GM12878 (cell line): Measurements from ENCODE around the gene DDX24. TPM values are rescaled to one million over a fixed set of nuclear protein-coding genes. Genes with fewer than 3 reads are reported as not detected.

Experiments used
- ATAC-seq: fragments of 200-7000 bp; cut with Tn5 transposase; 3 replicates; pipeline ENCODE4 v1.9.1; 2020; ENCODE audit warnings: mild to moderate bottlenecking, moderate library complexity
- BruUV-seq: library from RNA; stranded (reverse); fragments of 400-500 nt; replicated peaks from 2 replicates; lab custom pipeline; 2021; lab: Mats Ljungman, UMichigan
- CTCF ChIA-PET: fragments of 300-600 bp; sonication (Branson Sonifier 250); formaldehyde crosslinking; extraction: SDS; loops from one replicate; lab custom pipeline; 2021; ENCODE audit warnings: inconsistent platforms; lab: Yijun Ruan, JAX
- POLR2A ChIA-PET: fragments of 350-600 bp; formaldehyde crosslinking; extraction: SDS; loops from one replicate; lab custom pipeline; 2021; ENCODE audit warnings: inconsistent platforms; lab: Charles Lee
- RAD21 ChIA-PET: fragments of 300-600 bp; sonication (Branson Sonifier 250); formaldehyde crosslinking; loops from one replicate; lab custom pipeline; 2023; ENCODE audit warnings: antibody characterized with exemption; ENCODE audit not compliant: unreplicated experiment; lab: Charles Lee
- SMC1A ChIA-PET: fragments of 300-600 bp; sonication (Branson Sonifier 250); formaldehyde crosslinking; loops from one replicate; lab custom pipeline; 2023; ENCODE audit not compliant: unreplicated experiment, uncharacterized antibody; lab: Charles Lee
- DNase-seq: peaks from one replicate; pipeline ENCODE4 v3.0.0-alpha.2; 2011; ENCODE audit warnings: low read depth, low spot score
- FAIRE-seq: peaks from 3 replicates; lab custom pipeline; 2011; peaks lifted over from hg19 to GRCh38; lab: Jason Lieb, UNC
- H2AFZ ChIP-seq: 2 replicates; pipeline ENCODE4 v1.6.0; 2011; ENCODE audit warnings: low read depth, low read length, control low read depth; ENCODE audit not compliant: control insufficient read depth
- H3K27ac ChIP-seq: 2 replicates; pipeline ENCODE4 v1.5.1; 2011; ENCODE audit warnings: control low read depth; ENCODE audit not compliant: control insufficient read depth, insufficient read depth
- H3K27me3 ChIP-seq, 2 experiments: replicated peaks in 1 of 2; 2 replicates each; pipeline versions ENCODE4 v1.6.0 to v1.6.1; 2011; ENCODE audit warnings: low read length in 1 of 2; ENCODE audit not compliant: control insufficient read depth in 2 of 2, insufficient read depth in 2 of 2
- H3K36me3 ChIP-seq, 2 experiments: 2 replicates each; pipeline ENCODE4 v1.5.1; 2011; ENCODE audit warnings: low read length in 1 of 2; ENCODE audit not compliant: control insufficient read depth in 2 of 2, insufficient read depth in 2 of 2
- H3K4me1 ChIP-seq: 2 replicates; pipeline ENCODE4 v1.6.1; 2011; ENCODE audit warnings: mild to moderate bottlenecking, low read length, moderate library complexity, mixed read lengths; ENCODE audit not compliant: control insufficient read depth, insufficient read depth
- H3K4me2 ChIP-seq: 2 replicates; pipeline ENCODE4 v1.6.0; 2011; ENCODE audit warnings: control low read depth; ENCODE audit not compliant: control insufficient read depth, insufficient read depth
- H3K4me3 ChIP-seq: fragments of 200-600 bp; sonication (generic); 2 replicates; pipeline ENCODE4 v1.5.1; 2016
- H3K79me2 ChIP-seq: 2 replicates; pipeline ENCODE4 v1.6.0; 2011; ENCODE audit warnings: low read length; ENCODE audit not compliant: control insufficient read depth, insufficient read depth
- H3K9ac ChIP-seq: 2 replicates; pipeline ENCODE4 v1.8.0; 2011; ENCODE audit warnings: low read length, control low read depth, mixed read lengths; ENCODE audit not compliant: control insufficient read depth, insufficient read depth
- H3K9me3 ChIP-seq: replicated peaks from 3 replicates; pipeline ENCODE4 v1.5.1; 2011; ENCODE audit warnings: mild to moderate bottlenecking, low read length; ENCODE audit not compliant: control insufficient read depth, insufficient read depth
- H4K20me1 ChIP-seq: 2 replicates; pipeline ENCODE4 v1.6.0; 2011; ENCODE audit not compliant: control insufficient read depth, insufficient read depth
- ATF3 ChIP-seq: IDR thresholded peaks from 2 replicates; pipeline ENCODE4 v1.6.1; 2011; ENCODE audit warnings: low read depth, mild to moderate bottlenecking, low read length, moderate library complexity, borderline replicate concordance; ENCODE audit errors: extremely low read depth
- CBX3 ChIP-seq: fragments of 200-600 bp; sonication (generic); IDR thresholded peaks from 2 replicates; pipeline ENCODE4 v1.6.1; 2016; ENCODE audit warnings: low read depth, borderline replicate concordance
- CTCF ChIP-seq, 3 experiments: IDR thresholded peaks in 2 of 3; conservative IDR thresholded peaks in 1 of 3; 2 replicates each; pipeline ENCODE4 v1.5.1; 2011; ENCODE audit warnings: low read depth in 3 of 3, low read length in 3 of 3, mild to moderate bottlenecking in 3 of 3, control low read depth in 2 of 3, moderate library complexity in 2 of 3, inconsistent platforms in 1 of 3, mixed read lengths in 1 of 3; ENCODE audit not compliant: control insufficient read depth in 2 of 3, insufficient read depth in 1 of 3; ENCODE audit errors: extremely low read depth in 1 of 3
- EED ChIP-seq: sonication (generic); IDR thresholded peaks from 2 replicates; pipeline ENCODE4 v1.6.1; 2016; ENCODE audit warnings: antibody characterized with exemption, low read depth
- ETV6 ChIP-seq, 2 experiments: fragments of 450-650 bp in 1 of 2; IDR thresholded peaks in 1 of 2; conservative IDR thresholded peaks in 1 of 2; 2 replicates each; pipeline ENCODE4 v1.6.1; 2014; ENCODE audit warnings: antibody characterized with exemption in 1 of 2, borderline replicate concordance in 1 of 2, low read depth in 1 of 2, mild to moderate bottlenecking in 1 of 2, moderate library complexity in 1 of 2
- HCFC1 ChIP-seq: fragments of 150-350 bp; IDR thresholded peaks from 2 replicates; pipeline ENCODE4 v1.6.1; 2014; ENCODE audit warnings: low read length
- IKZF1 ChIP-seq: fragments of 450-650 bp; conservative IDR thresholded peaks from 2 replicates; pipeline ENCODE4 v1.6.1; 2017; ENCODE audit warnings: antibody characterized with exemption, mild to moderate bottlenecking
- KAT2A ChIP-seq: conservative IDR thresholded peaks from 2 replicates; pipeline ENCODE4 v1.6.1; 2011; ENCODE audit warnings: low read depth, low read length; ENCODE audit not compliant: control insufficient read depth
- KLF5 ChIP-seq: fragments of 450-650 bp; IDR thresholded peaks from 2 replicates; pipeline ENCODE4 v1.6.1; 2014; ENCODE audit warnings: mild to moderate bottlenecking; ENCODE audit not compliant: partially characterized antibody
- NFIC ChIP-seq: IDR thresholded peaks from 2 replicates; pipeline ENCODE4 v1.6.1; 2012; ENCODE audit warnings: low read depth, mild to moderate bottlenecking, inconsistent platforms, low read length, moderate library complexity
- NKRF ChIP-seq: fragments of 450-650 bp; conservative IDR thresholded peaks from 2 replicates; pipeline ENCODE4 v1.6.1; 2017; ENCODE audit warnings: mild to moderate bottlenecking, moderate library complexity
- POLR2A ChIP-seq: IDR thresholded peaks from 2 replicates; pipeline ENCODE4 v1.6.1; 2011; ENCODE audit warnings: low read depth, mild to moderate bottlenecking, low read length
- RBBP5 ChIP-seq: fragments of 200-600 bp; sonication (generic); conservative IDR thresholded peaks from 2 replicates; pipeline ENCODE4 v1.6.1; 2016
- SUZ12 ChIP-seq: fragments of 200-600 bp; sonication (generic); IDR thresholded peaks from one replicate; pipeline ENCODE4 v1.6.1; 2018; ENCODE audit warnings: antibody characterized with exemption, mild to moderate bottlenecking; ENCODE audit not compliant: unreplicated experiment
- TAF1 ChIP-seq: IDR thresholded peaks from 2 replicates; pipeline ENCODE4 v1.6.1; 2011; ENCODE audit warnings: mild to moderate bottlenecking, low read depth, low read length, borderline replicate concordance
- YY1 ChIP-seq: IDR thresholded peaks from 2 replicates; pipeline ENCODE4 v1.6.1; 2011; ENCODE audit warnings: low read depth, mild to moderate bottlenecking, low read length
- ZNF622 ChIP-seq: fragments of 450-650 bp; IDR thresholded peaks from 2 replicates; pipeline ENCODE4 v1.6.1; 2017; ENCODE audit warnings: mild to moderate bottlenecking, inconsistent platforms
- ZSCAN29 ChIP-seq: fragments of 450-650 bp; IDR thresholded peaks from 2 replicates; pipeline ENCODE4 v1.6.1; 2017; ENCODE audit warnings: mild to moderate bottlenecking, moderate library complexity
- ZZZ3 ChIP-seq: IDR thresholded peaks from 2 replicates; pipeline ENCODE4 v1.6.1; 2011; ENCODE audit warnings: low read depth; ENCODE audit not compliant: control insufficient read depth, insufficient read length
- WGBS: methylation state at CpG from one replicate; pipeline ENCODE4 v1.1.6; 2016; ENCODE audit warnings: low lambda C conversion rate; ENCODE audit not compliant: insufficient replicate concordance, insufficient coverage; ENCODE audit errors: missing lambda C conversion rate; 5-methylcytosine and 5-hydroxymethylcytosine counted together
- in situ Hi-C: fragments of 300-500 bp; cut with MboI; formaldehyde crosslinking; loops from 9 replicates; pipeline ENCODE4 v1.14.3; 2018; ENCODE audit warnings: mixed read lengths
- intact Hi-C: fragments of 100-400 bp; cut with micrococcal nuclease; formaldehyde crosslinking; loops from one replicate; pipeline ENCODE4 v1.14.2; 2022; ENCODE audit not compliant: unreplicated experiment
- polyA plus RNA-seq, 11 experiments: library from polyadenylated mRNA; depleted of rRNA in 4 of 11; unstranded in 6 of 11; stranded (reverse) in 5 of 11; fragments of >200 nt; fragmentation: Nextera tagmentation in 4 of 11; fragmentation: Illumina TruSeq in 1 of 11; extraction: Ambion mirVana in 4 of 11; extraction: Trizol in 1 of 11; gene quantifications; 1 replicate in 1 of 11; 2 replicates in 10 of 11; pipeline versions ENCODE4 v1.2.1 to v1.2.3, GENCODE V29; 2011 to 2016; ENCODE audit warnings: inconsistent platforms in 2 of 11, missing spikeins in 2 of 11, low read depth in 1 of 11
- total RNA-seq, 4 experiments: library from RNA; depleted of rRNA in 3 of 4; stranded (reverse); fragments of >200 nt in 3 of 4; fragmentation: Illumina TruSeq in 1 of 4; extraction: Trizol in 1 of 4; gene quantifications; 2 replicates each; pipeline versions ENCODE4 v1.2.1 to v1.2.3, GENCODE V29; 2013 to 2021

Gene DDX24
- total and polyA plus RNA-seq, 10 of the 15 experiments (the other 5 are each of a cell fraction or from before 2014, with no cell fraction given): 137 to 266 (median 184) TPM

- RAD21 ChIA-PET: no interaction called here
- TF ChIP-seq YY1 (no peak), POLR2A (no peak), ATF3 (no peak), TAF1 (no peak), ETV6 (conservative IDR thresholded peaks at IDR 0.05 in 1 of 2, IDR thresholded peaks at IDR 0.05 in 1 of 2; ENCODE audit: borderline replicate concordance in 1 of 2, low read depth in 1 of 2) (no peak), ZNF622 (no peak), ZZZ3 (no peak), IKZF1 (no peak), EED (no peak), RBBP5 (no peak), KLF5 (no peak), NKRF (no peak), CBX3 (no peak), CTCF (IDR thresholded peaks at IDR 0.05 in 2 of 3, conservative IDR thresholded peaks at IDR 0.05 in 1 of 3; ENCODE audit: control insufficient read depth in 2 of 3, extremely low read depth in 1 of 3, insufficient read depth in 1 of 3, low read depth in 3 of 3, low read length in 3 of 3) (no peak), NFIC (no peak), ZSCAN29 (no peak), HCFC1 (no peak), KAT2A (no peak), SUZ12 (no peak)
- H3K27ac ChIP-seq: no peak overlapping the region
- POLR2A ChIA-PET: no interaction called here
- CTCF ChIA-PET: interaction anchor here (0.8 to 2.7 kb wide), 5 partner anchors 17 to 87 kb away, joined by 3 to 7 read pairs (median 4); no protein-coding TSS in a partner anchor
- no peak for ATAC-seq
- no peak overlapping the region for H3K4me3 ChIP-seq
- SMC1A ChIA-PET: interaction anchor here (0.8 kb wide), 1 partner anchor 58 kb away, joined by 3 read pairs; no protein-coding TSS in a partner anchor
- in situ Hi-C loops (no loop called here), intact Hi-C loops (no loop called here)
- no peak overlapping the region for H2AFZ ChIP-seq
- no peak for FAIRE-seq
- no TSS peak for BruUV-seq
- no peak overlapping the region for H3K9ac ChIP-seq
- H3K27me3 ChIP-seq: peaks cover 2 to 5% of the 10 kb centered on the region in 2 experiments; a peak in 3 of 4 replicates
- H3K4me1 ChIP-seq: no peaks in the 10 kb centered on the region
- no peaks in the 10 kb centered on the region for H4K20me1 ChIP-seq
- WGBS: 42% methylated on average over 5 of the region's 5 CpGs
- no peaks in the 10 kb centered on the region for H3K36me3 ChIP-seq
- no peak overlapping the region for H3K4me2 ChIP-seq
- no peaks in the 10 kb centered on the region; the same call in 2 of the 3 replicates for H3K9me3 ChIP-seq
- no peak for DNase-seq
- no peaks in the 10 kb centered on the region for H3K79me2 ChIP-seq
Measured at GRCh38 chr14:94114589-94115057, 33.6 kb upstream of the DDX24 start.
